Measurements from ENCODE around the gene LGALS3BP. TPM values are rescaled to one million over a fixed set of nuclear protein-coding genes. Genes with fewer than 3 reads are reported as not detected.

LGALS3BP gene
- 80.6 TPM in 2 replicates for total RNA-seq

GRCh38 chr17:78979780-78980623, at the start of gene LGALS3BP:
TSS of gene LGALS3BP (minus strand) at chr17:78979923. CDS start at chr17:78977191, 2,732 bp downstream.

GRCh38 chr17:79023886-79024771, 44.4 kb upstream of the LGALS3BP start, which contains the start of gene C1QTNF1:
TSS of gene C1QTNF1 (plus strand) at chr17:79024169. CDS start at chr17:79043969, 19,800 bp downstream.

GRCh38 chr17:79009397-79010303, 29.9 kb upstream of the LGALS3BP start, which contains the start of gene CANT1:
TSS of gene CANT1 (minus strand) at chr17:79009764. CDS start at chr17:78997622, 12,142 bp downstream.

GRCh38 chr17:78925234-78925633, 54.5 kb downstream of the LGALS3BP start, which contains the start of gene TIMP2:
TSS of gene TIMP2 (minus strand) at chr17:78925387. CDS start at chr17:78925088, 299 bp downstream.

Other genes with a start within 250 kb of the LGALS3BP start
- 44.8 and 55.7 TPM in 2 replicates for gene CYTH1, start 197.7 kb downstream of the LGALS3BP start, total RNA-seq
- 20.5 and 22.3 TPM in 2 replicates for gene USP36, start 139.1 kb downstream of the LGALS3BP start, total RNA-seq
- gene CEP295NL, start 76.7 kb downstream of the LGALS3BP start, total RNA-seq = 0.20 and 0.74 TPM in 2 replicates
- 128 and 131 TPM in 2 replicates for gene TIMP2, start 54.5 kb downstream of the LGALS3BP start, total RNA-seq
- 54.8 and 62.7 TPM in 2 replicates for gene CANT1, start 29.8 kb upstream of the LGALS3BP start, total RNA-seq
- gene C1QTNF1, start 44.2 kb upstream of the LGALS3BP start, total RNA-seq = 7.0 and 9.5 TPM in 2 replicates
- gene ENGASE, start 94.9 kb upstream of the LGALS3BP start, total RNA-seq = 5.9 and 6.8 TPM in 2 replicates